ENCODE results near the gene PGM1. TPM values are rescaled to one million over a fixed set of nuclear protein-coding genes. Genes with fewer than 3 reads are reported as not detected.

The PGM1 gene
- total RNA-seq, 1 experiment from 2014 or later, result 10.7 TPM

DNA sequence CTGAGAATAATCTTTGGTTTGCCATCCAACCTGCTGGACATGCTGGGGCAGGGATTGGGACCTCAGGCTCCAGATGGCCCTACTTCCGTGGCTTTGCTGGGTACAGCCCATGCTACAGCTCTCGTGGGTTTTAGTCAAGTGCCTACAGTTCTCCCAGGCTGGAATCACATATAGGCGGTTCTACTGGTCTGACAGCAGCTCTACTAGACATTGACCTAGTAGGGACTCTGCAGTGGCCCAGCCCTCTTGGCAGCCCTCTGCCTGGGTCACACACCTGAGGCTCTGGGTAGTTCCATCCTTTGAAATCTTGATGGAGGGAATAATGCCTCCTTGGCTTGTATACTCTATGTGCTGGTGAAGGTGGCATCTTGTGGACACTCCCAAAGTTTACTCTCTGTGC is 72.2 kb downstream of the PGM1 start:
- H3K36me3 ChIP-seq (ENCODE audit: insufficient read depth, low read length, poor library complexity, severe bottlenecking), result no peaks in the 10 kb centered on the region
- TF ChIP-seq, protein P1, sequence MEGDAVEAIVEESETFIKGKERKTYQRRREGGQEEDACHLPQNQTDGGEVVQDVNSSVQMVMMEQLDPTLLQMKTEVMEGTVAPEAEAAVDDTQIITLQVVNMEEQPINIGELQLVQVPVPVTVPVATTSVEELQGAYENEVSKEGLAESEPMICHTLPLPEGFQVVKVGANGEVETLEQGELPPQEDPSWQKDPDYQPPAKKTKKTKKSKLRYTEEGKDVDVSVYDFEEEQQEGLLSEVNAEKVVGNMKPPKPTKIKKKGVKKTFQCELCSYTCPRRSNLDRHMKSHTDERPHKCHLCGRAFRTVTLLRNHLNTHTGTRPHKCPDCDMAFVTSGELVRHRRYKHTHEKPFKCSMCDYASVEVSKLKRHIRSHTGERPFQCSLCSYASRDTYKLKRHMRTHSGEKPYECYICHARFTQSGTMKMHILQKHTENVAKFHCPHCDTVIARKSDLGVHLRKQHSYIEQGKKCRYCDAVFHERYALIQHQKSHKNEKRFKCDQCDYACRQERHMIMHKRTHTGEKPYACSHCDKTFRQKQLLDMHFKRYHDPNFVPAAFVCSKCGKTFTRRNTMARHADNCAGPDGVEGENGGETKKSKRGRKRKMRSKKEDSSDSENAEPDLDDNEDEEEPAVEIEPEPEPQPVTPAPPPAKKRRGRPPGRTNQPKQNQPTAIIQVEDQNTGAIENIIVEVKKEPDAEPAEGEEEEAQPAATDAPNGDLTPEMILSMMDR (conservative IDR thresholded peaks at IDR 0.05; ENCODE audit: low read depth, low read length), result no peak
- TF ChIP-seq EZH2 (IDR thresholded peaks at IDR 0.05; ENCODE audit: borderline replicate concordance, low read depth, low read length, poor library complexity, severe bottlenecking), result no peak
- intact Hi-C loops (cut with micrococcal nuclease; ENCODE audit: unreplicated experiment), result no loop called here
- ChIA-PET CTCF (no interaction called here), POLR2A (ENCODE audit: low non-redundant PET) (no interaction called here)
- DNase-seq (ENCODE audit: low spot score), result no peak
- BruUV-seq (replicated peaks), result no TSS peak
- no peaks in the 10 kb centered on the region for H3K27me3 ChIP-seq (replicated peaks; ENCODE audit: insufficient read depth, low read depth, low read length, poor library complexity)
- no peaks in the 10 kb centered on the region for H3K4me1 ChIP-seq (ENCODE audit: insufficient read depth, low read length, poor library complexity, severe bottlenecking)
- H3K4me3 ChIP-seq (ENCODE audit: low read depth, low read length, poor library complexity, severe bottlenecking), result no peak overlapping the region
- no peak overlapping the region for H3K27ac ChIP-seq (ENCODE audit: low read depth, low read length, poor library complexity, severe bottlenecking)
- H3K9me3 ChIP-seq (ENCODE audit: low read depth, low read length, poor library complexity, severe bottlenecking), result no peaks in the 10 kb centered on the region

DNA sequence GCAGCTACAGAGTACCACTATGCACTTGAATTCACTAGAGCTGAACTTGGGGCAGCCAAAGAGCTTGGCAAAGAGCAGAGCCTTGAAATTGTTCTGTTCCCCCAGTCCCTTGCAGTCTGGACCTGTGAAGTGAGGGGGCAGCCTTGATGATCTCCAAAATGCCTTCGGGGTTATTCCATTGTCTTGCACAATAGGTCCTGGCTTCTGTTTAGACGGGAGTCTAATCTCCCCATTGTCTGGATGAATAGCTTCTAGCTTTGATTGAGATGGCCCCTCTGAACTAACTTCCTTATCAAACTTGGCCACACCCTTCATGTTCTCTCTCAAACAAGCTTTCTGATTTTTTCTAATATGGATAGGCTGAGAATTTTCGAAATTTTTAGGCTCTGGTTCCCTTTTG is 72.6 kb downstream of the PGM1 start:
- POLR2A ChIA-PET (ENCODE audit: low non-redundant PET), result no interaction called here

DNA sequence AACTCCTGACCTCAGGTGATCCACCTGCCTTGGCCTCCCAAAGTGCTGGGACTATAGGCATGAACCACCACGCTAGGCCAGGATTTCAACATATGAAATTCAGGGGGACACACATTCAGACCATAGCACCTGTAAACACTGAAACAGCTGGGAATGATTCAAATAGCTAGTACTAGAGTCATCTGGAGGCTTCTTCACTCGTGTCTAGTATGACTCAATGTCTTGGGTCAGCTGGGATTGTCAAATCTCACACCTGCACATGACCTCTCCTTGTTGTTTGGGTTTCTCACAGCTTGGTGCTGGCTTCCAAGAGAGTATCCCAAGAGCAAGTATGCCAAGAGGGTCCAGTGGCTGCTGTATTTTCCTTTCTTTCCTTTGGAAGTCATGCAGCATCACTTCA is 75.1 kb downstream of the PGM1 start:
- Histone ChIP-seq H3K27ac (ENCODE audit: low read depth, low read length, poor library complexity, severe bottlenecking) (no peak overlapping the region), H3K36me3 (ENCODE audit: insufficient read depth, low read length, poor library complexity, severe bottlenecking) (no peaks in the 10 kb centered on the region), H3K4me1 (ENCODE audit: insufficient read depth, low read length, poor library complexity, severe bottlenecking) (no peaks in the 10 kb centered on the region), H3K27me3 (replicated peaks; ENCODE audit: insufficient read depth, low read depth, low read length, poor library complexity) (no peaks in the 10 kb centered on the region), H3K4me3 (ENCODE audit: low read depth, low read length, poor library complexity, severe bottlenecking) (no peak overlapping the region), H3K9me3 (ENCODE audit: low read depth, low read length, poor library complexity, severe bottlenecking) (no peaks in the 10 kb centered on the region)
- no peak for DNase-seq (ENCODE audit: low spot score)
- BruUV-seq (replicated peaks), result no TSS peak
- TF ChIP-seq, protein P1 (conservative IDR thresholded peaks at IDR 0.05; ENCODE audit: low read depth, low read length), result no peak
- TF ChIP-seq EZH2 (IDR thresholded peaks at IDR 0.05; ENCODE audit: borderline replicate concordance, low read depth, low read length, poor library complexity, severe bottlenecking), result no peak
- POLR2A ChIA-PET (ENCODE audit: low non-redundant PET), result no interaction called here
- CTCF ChIA-PET, result no interaction called here
- intact Hi-C loops (cut with micrococcal nuclease; ENCODE audit: unreplicated experiment), result no loop called here

More for the DNA sequence above, 72.6 kb downstream of the PGM1 start:
- Histone ChIP-seq H3K9me3 (ENCODE audit: low read depth, low read length, poor library complexity, severe bottlenecking) (no peaks in the 10 kb centered on the region), H3K27ac (ENCODE audit: low read depth, low read length, poor library complexity, severe bottlenecking) (no peak overlapping the region), H3K4me1 (ENCODE audit: insufficient read depth, low read length, poor library complexity, severe bottlenecking) (no peaks in the 10 kb centered on the region), H3K4me3 (ENCODE audit: low read depth, low read length, poor library complexity, severe bottlenecking) (no peak overlapping the region), H3K36me3 (ENCODE audit: insufficient read depth, low read length, poor library complexity, severe bottlenecking) (no peaks in the 10 kb centered on the region), H3K27me3 (replicated peaks; ENCODE audit: insufficient read depth, low read depth, low read length, poor library complexity) (no peaks in the 10 kb centered on the region)
- DNase-seq (ENCODE audit: low spot score), result no peak
- no peak for TF ChIP-seq EZH2 (IDR thresholded peaks at IDR 0.05; ENCODE audit: borderline replicate concordance, low read depth, low read length, poor library complexity, severe bottlenecking)
- TF ChIP-seq, protein P1 (conservative IDR thresholded peaks at IDR 0.05; ENCODE audit: low read depth, low read length), result no peak
- CTCF ChIA-PET, result interaction anchor here (1.2 kb wide), 1 partner anchor 26 kb away, joined by 5 read pairs; no protein-coding TSS in a partner anchor
- BruUV-seq (replicated peaks), result no TSS peak
- intact Hi-C loops (cut with micrococcal nuclease; ENCODE audit: unreplicated experiment), result no loop called here
